Peyer's patch (tissue), 4 donors: Measurements from ENCODE around the gene SPDYE3.
"Not testable (repeated sequence)": the region's sequence is repeated elsewhere in the genome, so short reads cannot be mapped to it uniquely, and the experiment has no call there.

Experiments used
- POLR2A ChIP-seq, 2 donors: fragments of 450-650 bp; IDR thresholded peaks; one replicate each; pipeline ENCODE4 v1.5.1; 2017; ENCODE audit warnings: antibody characterized with exemption in 2 of 2, mild to moderate bottlenecking in 2 of 2, moderate library complexity in 2 of 2
- TF ChIP-seq, protein P1 (sequence below), 6 experiments: fragments of 450-650 bp in 4 of 6; fragments of 200-600 bp in 2 of 6; sonication (generic) in 1 of 6; IDR thresholded peaks; one replicate each; pipeline ENCODE4 v1.5.1; 2017 to 2019; ENCODE audit warnings: antibody characterized with exemption in 6 of 6, mild to moderate bottlenecking in 3 of 6, moderate library complexity in 1 of 6

DNA sequence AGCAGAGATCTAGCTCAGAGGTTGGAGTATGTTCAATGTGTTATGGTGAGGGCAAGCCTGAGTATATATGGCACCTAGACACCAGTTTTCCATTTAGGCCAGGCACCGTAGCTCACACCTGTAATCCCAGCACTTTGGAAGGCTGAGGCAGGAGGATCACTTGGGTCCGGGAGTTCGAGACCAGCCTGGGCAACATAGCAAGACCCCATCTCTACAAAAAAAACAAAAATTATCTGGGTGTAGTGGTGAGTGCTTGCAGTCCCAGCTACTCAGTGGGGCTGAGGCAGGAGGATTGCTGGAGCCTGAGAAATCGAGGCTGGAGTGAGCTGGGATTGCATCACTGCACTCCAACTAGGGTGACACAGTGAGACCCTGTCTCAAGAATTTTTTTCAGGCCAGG, 44.6 kb upstream of the SPDYE3 start:
- TF ChIP-seq, protein P1, sequence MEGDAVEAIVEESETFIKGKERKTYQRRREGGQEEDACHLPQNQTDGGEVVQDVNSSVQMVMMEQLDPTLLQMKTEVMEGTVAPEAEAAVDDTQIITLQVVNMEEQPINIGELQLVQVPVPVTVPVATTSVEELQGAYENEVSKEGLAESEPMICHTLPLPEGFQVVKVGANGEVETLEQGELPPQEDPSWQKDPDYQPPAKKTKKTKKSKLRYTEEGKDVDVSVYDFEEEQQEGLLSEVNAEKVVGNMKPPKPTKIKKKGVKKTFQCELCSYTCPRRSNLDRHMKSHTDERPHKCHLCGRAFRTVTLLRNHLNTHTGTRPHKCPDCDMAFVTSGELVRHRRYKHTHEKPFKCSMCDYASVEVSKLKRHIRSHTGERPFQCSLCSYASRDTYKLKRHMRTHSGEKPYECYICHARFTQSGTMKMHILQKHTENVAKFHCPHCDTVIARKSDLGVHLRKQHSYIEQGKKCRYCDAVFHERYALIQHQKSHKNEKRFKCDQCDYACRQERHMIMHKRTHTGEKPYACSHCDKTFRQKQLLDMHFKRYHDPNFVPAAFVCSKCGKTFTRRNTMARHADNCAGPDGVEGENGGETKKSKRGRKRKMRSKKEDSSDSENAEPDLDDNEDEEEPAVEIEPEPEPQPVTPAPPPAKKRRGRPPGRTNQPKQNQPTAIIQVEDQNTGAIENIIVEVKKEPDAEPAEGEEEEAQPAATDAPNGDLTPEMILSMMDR (IDR thresholded peaks at IDR 0.05): not testable (repeated sequence)
- TF ChIP-seq POLR2A (IDR thresholded peaks at IDR 0.05): not testable (repeated sequence)
